Liver (tissue), 9 donors: ENCODE results near the gene SPACDR. TPM values are rescaled to one million over a fixed set of nuclear protein-coding genes. Genes with fewer than 3 reads are reported as not detected.

Source experiments
- DNase-seq: peaks from one replicate; pipeline ENCODE4 v3.0.0-alpha.2; 2017; ENCODE audit warnings: low spot score
- H3K27ac ChIP-seq, 2 donors: one replicate each; pipeline ENCODE4 v1.7.0; 2013; ENCODE audit warnings: inconsistent platforms in 2 of 2, low read length in 2 of 2, control low read depth in 1 of 2, low read depth in 1 of 2, mild to moderate bottlenecking in 1 of 2
- H3K27me3 ChIP-seq, 4 donors: one replicate each; pipeline versions ENCODE4 v1.6.1 to v1.7.0; 2013; ENCODE audit warnings: low read length in 3 of 4, inconsistent platforms in 1 of 4, mild to moderate bottlenecking in 1 of 4, moderate library complexity in 1 of 4; ENCODE audit not compliant: control insufficient read depth in 4 of 4, insufficient read depth in 4 of 4
- H3K36me3 ChIP-seq, 4 donors: one replicate each; pipeline versions ENCODE4 v1.6.1 to v1.7.0; 2013; ENCODE audit warnings: low read length in 3 of 4, mild to moderate bottlenecking in 3 of 4, low read depth in 1 of 4, moderate library complexity in 1 of 4; ENCODE audit not compliant: control insufficient read depth in 4 of 4, insufficient read depth in 3 of 4
- H3K4me1 ChIP-seq, 4 donors: one replicate each; pipeline versions ENCODE4 v1.6.1 to v1.7.0; 2013; ENCODE audit warnings: low read length in 3 of 4, mild to moderate bottlenecking in 3 of 4, moderate library complexity in 1 of 4; ENCODE audit not compliant: control insufficient read depth in 4 of 4, insufficient read depth in 4 of 4
- H3K4me3 ChIP-seq, 3 donors: one replicate each; pipeline versions ENCODE4 v1.6.1 to v1.7.0; 2013; ENCODE audit warnings: low read length in 3 of 3, control low read depth in 1 of 3, low read depth in 1 of 3, mild to moderate bottlenecking in 1 of 3
- H3K9ac ChIP-seq, 2 donors: one replicate each; pipeline ENCODE4 v1.7.0; 2013; ENCODE audit warnings: low read length in 2 of 2, mild to moderate bottlenecking in 2 of 2, moderate library complexity in 2 of 2, control low read depth in 1 of 2, low read depth in 1 of 2
- H3K9me3 ChIP-seq, 4 donors: one replicate each; pipeline versions ENCODE4 v1.6.1 to v1.7.0; 2013; ENCODE audit warnings: low read length in 3 of 4; ENCODE audit not compliant: control insufficient read depth in 4 of 4
- ATF3 ChIP-seq: IDR thresholded peaks from 2 replicates; pipeline ENCODE4 v1.6.1; 2016; ENCODE audit warnings: antibody characterized with exemption
- CTCF ChIP-seq: fragments of 150-350 bp; IDR thresholded peaks from 2 replicates; pipeline ENCODE4 v1.5.1; 2017; ENCODE audit warnings: improper control_type of control experiment, low read depth, low read length; ENCODE audit not compliant: missing input control
- EGR1 ChIP-seq, 2 donors: IDR thresholded peaks; 2 replicates each; pipeline ENCODE4 v1.6.1; 2016 to 2018; ENCODE audit warnings: antibody characterized with exemption in 2 of 2, low read depth in 2 of 2
- FOXA1 ChIP-seq: IDR thresholded peaks from 2 replicates; pipeline ENCODE4 v1.6.1; 2016; ENCODE audit warnings: antibody characterized with exemption
- FOXA2 ChIP-seq: IDR thresholded peaks from 2 replicates; pipeline ENCODE4 v1.6.1; 2016; ENCODE audit warnings: antibody characterized with exemption
- GABPA ChIP-seq, 2 donors: IDR thresholded peaks in 1 of 2; conservative IDR thresholded peaks in 1 of 2; 2 replicates each; pipeline ENCODE4 v1.6.1; 2016; ENCODE audit warnings: antibody characterized with exemption in 2 of 2, mild to moderate bottlenecking in 1 of 2, moderate library complexity in 1 of 2
- HNF4A ChIP-seq, 2 donors: conservative IDR thresholded peaks; 2 replicates each; pipeline ENCODE4 v1.6.1; 2016; ENCODE audit warnings: antibody characterized with exemption in 2 of 2, mild to moderate bottlenecking in 2 of 2
- HNF4G ChIP-seq: IDR thresholded peaks from 2 replicates; pipeline ENCODE4 v1.6.1; 2016; ENCODE audit warnings: antibody characterized with exemption
- JUND ChIP-seq, 2 donors: IDR thresholded peaks; 2 replicates each; pipeline ENCODE4 v1.6.1; 2016; ENCODE audit warnings: antibody characterized with exemption in 2 of 2
- MAX ChIP-seq: IDR thresholded peaks from 2 replicates; pipeline ENCODE4 v1.6.1; 2016; ENCODE audit warnings: antibody characterized with exemption
- NR2F2 ChIP-seq: IDR thresholded peaks from 2 replicates; pipeline ENCODE4 v1.6.1; 2016; ENCODE audit warnings: antibody characterized with exemption
- REST ChIP-seq: IDR thresholded peaks from 2 replicates; pipeline ENCODE4 v1.6.1; 2016; ENCODE audit warnings: antibody characterized with exemption, mild to moderate bottlenecking
- RXRA ChIP-seq, 2 donors: IDR thresholded peaks; 2 replicates each; pipeline ENCODE4 v1.6.1; 2017 to 2018; ENCODE audit warnings: antibody characterized with exemption in 2 of 2, mild to moderate bottlenecking in 1 of 2
- SP1 ChIP-seq: IDR thresholded peaks from 2 replicates; pipeline ENCODE4 v1.6.1; 2018; ENCODE audit warnings: antibody characterized with exemption, mild to moderate bottlenecking
- TAF1 ChIP-seq: conservative IDR thresholded peaks from 2 replicates; pipeline ENCODE4 v1.6.1; 2016; ENCODE audit warnings: antibody characterized with exemption, mild to moderate bottlenecking
- YY1 ChIP-seq: IDR thresholded peaks from 2 replicates; pipeline ENCODE4 v1.6.1; 2016; ENCODE audit warnings: antibody characterized with exemption, mild to moderate bottlenecking
- ZBTB33 ChIP-seq: IDR thresholded peaks from 2 replicates; pipeline ENCODE4 v1.6.1; 2016; ENCODE audit warnings: antibody characterized with exemption
- WGBS: extraction: QIAGEN DNeasy Blood & Tissue Kit; methylation state at CpG from one replicate; pipeline ENCODE4 v1.1.7; 2013; 5-methylcytosine and 5-hydroxymethylcytosine counted together
- polyA plus RNA-seq, 2 donors: library from polyadenylated mRNA; stranded (reverse) in 1 of 2; unstranded in 1 of 2; fragments of 200-250 nt in 1 of 2; fragments of >200 nt in 1 of 2; fragmentation: Nextera tagmentation in 1 of 2; extraction: Ambion mirVana in 1 of 2; gene quantifications; one replicate each; pipeline versions ENCODE4 v1.2.1 to v1.2.3, GENCODE V29; 2013 to 2015
- total RNA-seq, 2 donors: library from RNA; depleted of rRNA; stranded (reverse); fragments of >200 nt; gene quantifications; one replicate each; pipeline ENCODE4 v1.2.3, GENCODE V29; 2014
- donor health status: healthy.
- donor health status: healthy.
- donor health status: healthy.
- donor health status: healthy.
- donor health status: healthy.

The SPACDR gene
- total and polyA plus RNA-seq, 4 donors = 0.06 to 0.33 (median 0.17) TPM; not detected in 1

- DNase-seq = no peak
- Histone ChIP-seq H3K4me3 (no peak overlapping the region), H3K36me3 (no peaks in the 10 kb centered on the region), H3K4me1 (peaks cover 8 to 21% (median 17%) of the 10 kb centered on the region in 4 donors), H3K27ac (no peak overlapping the region), H3K27me3 (no peaks in the 10 kb centered on the region), H3K9ac (no peak overlapping the region), H3K9me3 (no peaks in the 10 kb centered on the region)
- 80% methylated on average over 2 of the region's 2 CpGs for WGBS
- TF ChIP-seq JUND (IDR thresholded peaks at IDR 0.05) = no peak
- TF ChIP-seq YY1 = no peak
- no peak for TF ChIP-seq FOXA2
- TF ChIP-seq RXRA (IDR thresholded peaks at IDR 0.05) = no peak
- no peak for TF ChIP-seq EGR1 (IDR thresholded peaks at IDR 0.05; ENCODE audit: low read depth in 2 of 2)
- no peak for TF ChIP-seq MAX
- TF ChIP-seq HNF4G = no peak
- TF ChIP-seq FOXA1 = no peak
- TF ChIP-seq SP1 = no peak
- TF ChIP-seq GABPA (IDR thresholded peaks at IDR 0.05 in 1 of 2, conservative IDR thresholded peaks at IDR 0.05 in 1 of 2) = no peak
- TF ChIP-seq TAF1 = no peak
- TF ChIP-seq REST = no peak
These were observed 18.0 kb downstream of the SPACDR start for GRCh38 chr7:100446040-100446439.

- Histone ChIP-seq H3K4me1 (peaks cover 5 to 16% (median 13%) of the 10 kb centered on the region in 4 donors), H3K9ac (no peak overlapping the region), H3K9me3 (no peaks in the 10 kb centered on the region), H3K27ac (peak overlapping the region; percentile 58 to 82), H3K27me3 (no peaks in the 10 kb centered on the region), H3K4me3 (no peak overlapping the region), H3K36me3 (no peaks in the 10 kb centered on the region)
- DNase-seq = no peak
- WGBS = 38% methylated on average over 14 of the region's 14 CpGs
- TF ChIP-seq HNF4G (peak; percentile 20), GABPA (IDR thresholded peaks at IDR 0.05 in 1 of 2, conservative IDR thresholded peaks at IDR 0.05 in 1 of 2) (peak in 1 of 2 donors; percentile 43), TAF1 (no peak), NR2F2 (peak; percentile 100), EGR1 (IDR thresholded peaks at IDR 0.05; ENCODE audit: low read depth in 2 of 2) (no peak), ZBTB33 (no peak), YY1 (peak; percentile 56), MAX (peak; percentile 86), SP1 (peak; percentile 78), HNF4A (conservative IDR thresholded peaks at IDR 0.05) (peak; percentile 80 to 81), JUND (IDR thresholded peaks at IDR 0.05) (peak; percentile 93 to 96), RXRA (IDR thresholded peaks at IDR 0.05) (peak; percentile 98), ATF3 (no peak), CTCF (no peak), REST (peak; percentile 69), FOXA1 (no peak), FOXA2 (peak; percentile 8)
These were observed 19.5 kb downstream of the SPACDR start for GRCh38 chr7:100444311-100445278.
